Spleen (tissue), 11 donors: ENCODE data around the gene SLC16A5. TPM values are rescaled to one million over a fixed set of nuclear protein-coding genes. Genes with fewer than 3 reads are reported as not detected.

ENCODE experiments used
- DNase-seq: peaks from one replicate; pipeline ENCODE4 v3.0.0-alpha.2; 2020
- H3K27ac ChIP-seq, 8 donors: fragments of 200-600 bp; sonication (generic) in 7 of 8; 1 replicate in 4 of 8; 2 replicates in 4 of 8; pipeline versions ENCODE4 v1.5.0 to v1.8.0; 2016 to 2021; ENCODE audit warnings: inconsistent platforms in 4 of 8, mild to moderate bottlenecking in 4 of 8, moderate library complexity in 1 of 8
- H3K27me3 ChIP-seq, 7 donors: fragments of 200-600 bp; sonication (generic) in 6 of 7; replicated peaks in 1 of 7; 1 replicate in 4 of 7; 2 replicates in 3 of 7; pipeline versions ENCODE4 v1.5.0 to v1.8.0; 2016 to 2021; ENCODE audit warnings: inconsistent platforms in 3 of 7, mild to moderate bottlenecking in 1 of 7
- H3K36me3 ChIP-seq, 6 donors: fragments of 200-600 bp; sonication (generic) in 5 of 6; 1 replicate in 4 of 6; 2 replicates in 2 of 6; pipeline versions ENCODE4 v1.5.0 to v1.8.0; 2016 to 2021; ENCODE audit warnings: inconsistent platforms in 2 of 6
- H3K4me1 ChIP-seq, 6 donors: fragments of 200-600 bp; sonication (generic) in 5 of 6; 1 replicate in 3 of 6; 2 replicates in 3 of 6; pipeline versions ENCODE4 v1.5.0 to v1.8.0; 2016 to 2021; ENCODE audit warnings: inconsistent platforms in 3 of 6
- H3K4me3 ChIP-seq, 8 donors: fragments of 200-600 bp; sonication (generic) in 7 of 8; 1 replicate in 4 of 8; 2 replicates in 4 of 8; pipeline versions ENCODE4 v1.5.0 to v1.8.0; 2016 to 2021; ENCODE audit warnings: inconsistent platforms in 4 of 8, mild to moderate bottlenecking in 4 of 8, moderate library complexity in 2 of 8
- H3K9me3 ChIP-seq, 8 donors: fragments of 200-600 bp; sonication (generic) in 7 of 8; 1 replicate in 4 of 8; 2 replicates in 4 of 8; pipeline versions ENCODE4 v1.5.0 to v1.8.0; 2016 to 2021; ENCODE audit warnings: inconsistent platforms in 4 of 8
- POLR2A ChIP-seq, 3 donors: fragments of 450-650 bp; IDR thresholded peaks; one replicate each; pipeline ENCODE4 v1.5.1; 2017; ENCODE audit warnings: antibody characterized with exemption in 3 of 3, mild to moderate bottlenecking in 1 of 3
- POLR2AphosphoS5 ChIP-seq, 3 donors: sonication (generic); formaldehyde crosslinking; IDR thresholded peaks; one replicate each; pipeline ENCODE4 v1.5.1; 2017; ENCODE audit warnings: antibody characterized with exemption in 3 of 3
- WGBS, 5 donors: extraction: QIAGEN DNeasy Blood & Tissue Kit in 3 of 5; methylation state at CpG; one replicate each; pipeline versions ENCODE4 v1.1.5 to v1.1.7; 2013 to 2018; 5-methylcytosine and 5-hydroxymethylcytosine counted together
- intact Hi-C: fragments of 100-400 bp; cut with DNase I; formaldehyde crosslinking; loops from one replicate; pipeline ENCODE4 v1.15.0; 2023; ENCODE audit warnings: low total_unique reads
- polyA plus RNA-seq, 3 donors: library from polyadenylated mRNA; stranded (reverse); fragments of 200-250 nt; gene quantifications; one replicate each; pipeline ENCODE4 v1.2.1, GENCODE V29; 2013
- total RNA-seq, 7 donors: library from RNA; depleted of rRNA in 3 of 7; stranded (reverse); fragments of >200 nt in 3 of 7; fragmentation: NEBNext Ultra II Directional in 4 of 7; extraction: Animal tissue kit (Norgen Biotek cat#: 25700) in 4 of 7; gene quantifications; one replicate each; pipeline versions ENCODE4 v1.1.0 to v1.2.1, GENCODE V29; 2016 to 2021
- TF ChIP-seq, protein P1 (sequence below), 11 experiments: fragments of 200-600 bp in 7 of 11; fragments of 450-650 bp in 4 of 11; sonication (generic) in 4 of 11; IDR thresholded peaks in 8 of 11; conservative IDR thresholded peaks in 3 of 11; 1 replicate in 7 of 11; 2 replicates in 4 of 11; pipeline versions ENCODE4 v1.4.0 to v1.8.0; 2016 to 2021; ENCODE audit warnings: antibody characterized with exemption in 11 of 11, inconsistent platforms in 4 of 11, mild to moderate bottlenecking in 1 of 11
- donor health status: healthy with polysubstance abuse.
- donor health status: DM: no; HTN: no; CAD: no; lungs with moderate emphysema.
- donor health status: DM: no; HTN: no; CAD: no.
- donor health status: Bipolar disorder and iron deficiency.
- donor health status: healthy.
- donor health status: DM: no; HTN: no; CAD: no.
- donor health status: DM: yes; HTN: yes; CAD: no.

The SLC16A5 gene
- total and polyA plus RNA-seq, 10 donors, result 3.1 to 31.0 (median 12.2) TPM

DNA sequence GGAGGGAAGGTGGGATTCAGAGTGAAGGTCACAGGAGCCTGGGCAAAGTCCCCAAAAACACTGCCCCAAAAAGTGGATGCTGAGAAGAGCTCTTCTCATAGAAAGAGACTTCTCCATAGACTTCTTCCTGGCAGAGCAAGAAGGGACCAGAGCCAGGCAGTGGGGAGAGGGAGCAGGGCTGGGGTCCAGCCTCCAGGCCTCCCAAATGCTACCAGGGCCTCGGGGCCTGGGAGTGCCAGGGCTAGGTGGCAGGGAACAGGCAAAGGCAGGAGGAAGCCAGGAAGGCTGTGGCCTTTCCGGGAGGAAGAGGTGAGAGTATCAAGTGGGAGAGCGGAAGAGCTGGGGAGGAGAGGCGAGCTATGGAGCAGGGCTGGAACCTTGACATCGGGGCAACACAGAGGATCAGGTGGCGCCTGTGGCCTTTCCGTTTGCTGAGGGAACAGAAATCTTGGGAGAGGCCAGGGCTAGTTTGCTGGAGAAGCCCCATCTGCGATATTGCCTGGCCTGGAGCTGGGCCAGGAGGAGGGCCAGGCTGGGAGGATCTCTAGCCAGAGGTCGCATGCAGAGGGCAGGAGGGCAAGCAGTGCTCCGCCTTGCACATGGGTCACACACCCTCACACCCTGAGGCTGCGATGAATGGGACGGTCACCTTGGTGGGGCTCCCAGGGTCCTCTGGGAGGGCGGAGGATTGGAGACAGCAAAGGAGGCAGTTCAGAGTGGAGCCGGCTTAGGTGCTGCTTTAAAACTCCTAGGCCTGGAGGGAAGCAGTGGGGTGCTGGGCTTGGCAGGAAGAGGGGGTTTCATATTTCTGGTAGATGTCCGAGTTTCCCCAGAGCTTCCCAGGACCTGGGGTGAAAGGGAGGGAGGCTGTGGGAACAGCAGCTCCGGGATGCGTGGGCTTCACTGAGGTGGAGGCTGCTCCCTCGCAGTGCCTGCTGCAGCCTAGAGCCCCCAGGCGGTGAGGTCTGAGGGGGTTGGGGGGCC lies 3.4 kb downstream of the SLC16A5 start:
- Histone ChIP-seq H3K4me1 (peaks cover 31 to 96% (median 75%) of the 10 kb centered on the region in 6 donors), H3K36me3 (peaks cover 0 to 18% (median 0%) of the 10 kb centered on the region in 6 donors), H3K4me3 (peak overlapping the region in 1 of 8 donors; percentile 11), H3K9me3 (no peaks in the 10 kb centered on the region), H3K27me3 (no peaks in the 10 kb centered on the region), H3K27ac (peak overlapping the region in 5 of 8 donors; percentile 42 to 70 (median 51))
- intact Hi-C loops, result no loop called here
- 41 to 78% (median 69%) methylated on average over 18 to 19 of the region's 19 CpGs for WGBS, 5 donors
- peak; percentile 78 for DNase-seq
- peak; percentile 57 to 79 (median 76) for TF ChIP-seq POLR2AphosphoS5 (IDR thresholded peaks at IDR 0.05)
- TF ChIP-seq, protein P1, sequence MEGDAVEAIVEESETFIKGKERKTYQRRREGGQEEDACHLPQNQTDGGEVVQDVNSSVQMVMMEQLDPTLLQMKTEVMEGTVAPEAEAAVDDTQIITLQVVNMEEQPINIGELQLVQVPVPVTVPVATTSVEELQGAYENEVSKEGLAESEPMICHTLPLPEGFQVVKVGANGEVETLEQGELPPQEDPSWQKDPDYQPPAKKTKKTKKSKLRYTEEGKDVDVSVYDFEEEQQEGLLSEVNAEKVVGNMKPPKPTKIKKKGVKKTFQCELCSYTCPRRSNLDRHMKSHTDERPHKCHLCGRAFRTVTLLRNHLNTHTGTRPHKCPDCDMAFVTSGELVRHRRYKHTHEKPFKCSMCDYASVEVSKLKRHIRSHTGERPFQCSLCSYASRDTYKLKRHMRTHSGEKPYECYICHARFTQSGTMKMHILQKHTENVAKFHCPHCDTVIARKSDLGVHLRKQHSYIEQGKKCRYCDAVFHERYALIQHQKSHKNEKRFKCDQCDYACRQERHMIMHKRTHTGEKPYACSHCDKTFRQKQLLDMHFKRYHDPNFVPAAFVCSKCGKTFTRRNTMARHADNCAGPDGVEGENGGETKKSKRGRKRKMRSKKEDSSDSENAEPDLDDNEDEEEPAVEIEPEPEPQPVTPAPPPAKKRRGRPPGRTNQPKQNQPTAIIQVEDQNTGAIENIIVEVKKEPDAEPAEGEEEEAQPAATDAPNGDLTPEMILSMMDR (IDR thresholded peaks at IDR 0.05 in 8 of 11, conservative IDR thresholded peaks at IDR 0.05 in 3 of 11), result no peak

DNA sequence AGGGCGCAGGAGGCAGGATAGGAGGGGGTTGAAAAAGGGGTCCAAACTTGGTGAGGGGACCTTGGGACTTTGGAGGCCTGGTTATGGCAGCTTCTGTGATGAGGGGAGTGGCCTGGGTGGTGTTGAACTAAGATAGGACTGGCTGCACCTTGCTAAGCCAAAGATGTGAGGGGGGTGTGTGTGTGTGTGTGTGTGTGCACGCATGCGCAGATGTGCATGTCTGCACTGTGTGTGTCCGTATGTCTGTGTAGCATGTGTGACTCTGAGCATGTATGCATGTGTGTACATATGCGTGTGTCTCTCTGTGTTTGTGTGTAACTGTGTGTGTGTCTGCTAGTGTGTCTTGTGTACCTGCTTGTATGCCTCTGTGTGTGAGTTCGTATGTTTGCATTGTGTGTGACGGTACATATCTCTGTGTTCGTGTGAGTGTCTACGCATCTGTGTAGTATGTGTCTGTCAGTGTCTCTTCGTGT lies 4.1 kb downstream of the SLC16A5 start:
- Histone ChIP-seq H3K4me1 (peaks cover 31 to 97% (median 77%) of the 10 kb centered on the region in 6 donors), H3K4me3 (no peak overlapping the region), H3K9me3 (no peaks in the 10 kb centered on the region), H3K27ac (peak overlapping the region in 2 of 8 donors; percentile 47 to 70), H3K36me3 (peaks cover 0 to 18% (median 0%) of the 10 kb centered on the region in 6 donors), H3K27me3 (no peaks in the 10 kb centered on the region)
- no peak for TF ChIP-seq POLR2A (IDR thresholded peaks at IDR 0.05)
- TF ChIP-seq POLR2AphosphoS5 (IDR thresholded peaks at IDR 0.05), result no peak
- no peak for DNase-seq
- WGBS, 5 donors, result 82 to 89% (median 86%) methylated on average over 8 to 10 of the region's 10 CpGs
- intact Hi-C loops, result no loop called here

DNA sequence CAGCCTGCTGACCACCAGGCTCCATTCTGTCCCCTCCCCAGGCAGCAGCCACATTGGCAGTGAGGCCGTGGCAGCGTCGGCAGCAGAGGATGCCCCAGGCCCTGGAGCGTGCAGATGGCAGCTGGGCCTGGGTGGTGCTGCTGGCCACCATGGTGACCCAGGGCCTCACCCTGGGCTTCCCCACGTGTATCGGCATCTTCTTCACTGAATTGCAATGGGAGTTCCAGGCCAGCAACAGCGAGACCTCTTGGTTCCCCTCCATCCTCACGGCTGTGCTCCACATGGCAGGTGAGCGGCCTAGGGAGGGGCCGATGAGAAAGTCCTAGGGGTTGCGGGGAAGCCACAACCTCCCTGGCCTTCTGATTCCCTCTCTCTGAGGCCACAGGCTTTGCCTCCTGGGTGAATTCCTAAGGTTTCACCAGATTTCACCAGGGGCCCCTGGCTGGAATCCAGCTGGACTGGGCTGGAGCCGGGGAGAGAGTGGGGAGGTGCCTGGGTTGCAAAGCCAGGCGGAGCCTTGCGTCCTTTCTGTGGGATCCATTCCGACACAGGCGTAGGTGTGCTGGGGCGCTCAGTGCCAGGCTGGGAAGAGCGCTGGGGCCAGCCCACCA lies 5.9 kb downstream of the SLC16A5 start:
- DNase-seq, result no peak
- peak overlapping the region in 3 of 8 donors; percentile 34 to 66 (median 63) for H3K27ac ChIP-seq

DNA sequence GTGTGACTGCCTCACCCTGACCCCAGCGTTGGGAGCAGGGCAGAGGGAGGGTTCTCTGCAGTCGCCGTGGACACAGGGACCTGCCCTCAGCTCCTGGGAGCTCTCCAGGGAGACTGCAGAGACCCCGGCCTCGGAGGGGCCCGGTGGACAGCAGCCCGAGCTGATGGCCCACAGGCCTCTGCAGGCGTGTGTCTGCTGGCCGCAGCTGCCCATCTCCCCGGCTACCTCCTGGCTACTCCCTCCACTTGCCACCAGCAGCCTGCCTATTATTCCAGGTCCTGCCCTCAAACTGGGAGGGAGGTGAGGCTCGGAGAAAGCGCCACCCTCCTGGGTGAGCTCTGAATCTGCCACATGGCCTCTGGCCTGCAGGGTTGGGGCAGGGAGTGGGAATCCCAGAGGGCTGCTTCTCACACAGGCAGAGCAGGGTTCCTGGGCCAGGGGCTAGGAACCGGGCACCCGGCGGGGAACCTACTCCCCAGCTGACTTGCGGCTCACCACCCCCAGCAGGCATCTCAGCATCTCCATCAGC lies 7.2 kb downstream of the SLC16A5 start:
- intact Hi-C loops, result no loop called here
- no peak for DNase-seq
- Histone ChIP-seq H3K36me3 (peaks cover 0 to 44% (median 5%) of the 10 kb centered on the region in 6 donors), H3K27ac (peak overlapping the region in 1 of 8 donors; percentile 87), H3K27me3 (no peaks in the 10 kb centered on the region), H3K9me3 (no peaks in the 10 kb centered on the region), H3K4me1 (peaks cover 11 to 73% (median 48%) of the 10 kb centered on the region in 6 donors), H3K4me3 (no peak overlapping the region)
- 82 to 92% (median 88%) methylated on average over 8 to 16 of the region's 16 CpGs for WGBS, 5 donors
- no peak for TF ChIP-seq POLR2A (IDR thresholded peaks at IDR 0.05)
- TF ChIP-seq, protein P1 (IDR thresholded peaks at IDR 0.05 in 8 of 11, conservative IDR thresholded peaks at IDR 0.05 in 3 of 11), result no peak
- TF ChIP-seq POLR2AphosphoS5 (IDR thresholded peaks at IDR 0.05), result peak in 1 of 3 donors; percentile 3

More for the DNA sequence above, 5.9 kb downstream of the SLC16A5 start:
- Histone ChIP-seq H3K4me1 (peaks cover 19 to 86% (median 61%) of the 10 kb centered on the region in 6 donors), H3K9me3 (no peaks in the 10 kb centered on the region), H3K36me3 (peaks cover 0 to 31% (median under 1%) of the 10 kb centered on the region in 6 donors), H3K4me3 (no peak overlapping the region), H3K27me3 (no peaks in the 10 kb centered on the region)
- 89 to 95% (median 94%) methylated on average over 12 to 18 of the region's 18 CpGs for WGBS, 5 donors
- TF ChIP-seq, protein P1 (IDR thresholded peaks at IDR 0.05 in 8 of 11, conservative IDR thresholded peaks at IDR 0.05 in 3 of 11), result no peak
- no peak for TF ChIP-seq POLR2A (IDR thresholded peaks at IDR 0.05)
- TF ChIP-seq POLR2AphosphoS5 (IDR thresholded peaks at IDR 0.05), result no peak
- intact Hi-C loops, result no loop called here
